ENCODE results near the gene ATP4B. TPM values are rescaled to one million over a fixed set of nuclear protein-coding genes. Genes with fewer than 3 reads are reported as not detected.

Gene ATP4B
- total and polyA plus RNA-seq, 2 donors (not counting 3 experiments of a cell fraction or from before 2014, with no cell fraction given): 0.06 TPM; not detected in 1

DNA sequence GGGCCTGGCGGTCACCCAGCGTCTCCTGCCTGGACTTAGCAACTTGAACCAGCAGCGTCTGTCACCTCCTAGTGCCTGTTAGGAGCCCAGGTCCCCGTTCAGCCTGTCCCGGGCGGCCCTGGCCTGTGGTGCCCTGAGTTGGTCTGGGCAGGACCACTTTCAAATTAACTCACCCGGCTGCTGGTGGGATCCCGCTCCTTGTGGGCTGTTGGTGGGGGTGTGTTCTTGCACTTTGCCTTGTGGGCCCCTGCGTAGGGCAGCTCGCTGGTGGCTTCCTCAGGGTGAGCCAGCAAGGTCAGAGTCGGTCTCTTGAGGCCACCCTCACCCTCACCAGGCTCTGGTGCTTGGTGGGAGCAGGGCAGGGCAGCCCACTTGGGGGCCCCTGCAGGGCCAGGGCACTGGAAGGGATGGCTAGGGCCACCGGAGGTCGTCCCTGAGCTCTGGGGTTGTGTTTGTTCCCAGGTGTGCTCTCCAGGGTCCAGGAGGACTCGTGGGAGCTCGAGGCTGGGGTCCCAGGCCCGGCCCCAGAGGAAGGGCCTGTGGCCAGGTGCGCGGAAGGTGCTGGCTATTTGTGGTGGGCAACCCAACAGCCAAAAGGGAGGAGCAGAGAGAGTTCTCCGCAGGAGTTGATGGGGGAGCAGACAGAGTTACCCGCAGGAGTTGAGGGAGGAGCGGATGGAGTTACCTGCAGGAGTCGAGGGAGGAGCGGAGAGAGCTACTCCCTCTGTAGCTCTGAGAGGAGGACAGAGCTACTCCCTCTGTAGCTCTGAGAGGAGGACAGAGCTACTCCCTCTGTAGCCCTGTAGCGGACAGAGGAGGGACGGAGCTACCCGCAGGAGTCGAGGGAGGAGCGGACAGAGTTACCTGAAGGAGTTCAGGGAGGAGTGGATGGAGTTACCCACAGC is 56.6 kb downstream of the ATP4B start:
- Histone ChIP-seq H3K36me3 (ENCODE audit: control insufficient read depth in 2 of 2, extremely low read depth in 1 of 2, insufficient read depth in 2 of 2, low read length in 2 of 2) (peaks cover 3 to 29% of the 10 kb centered on the region in 2 experiments), H3K9ac (replicated peaks; ENCODE audit: extremely low read depth, insufficient read depth, low read length) (no peak overlapping the region), H4K20me1 (replicated peaks; ENCODE audit: control insufficient read depth, extremely low read depth, insufficient read depth, low read length) (no peaks in the 10 kb centered on the region), H3K4me1 (ENCODE audit: control insufficient read depth, extremely low read depth, insufficient read depth, low read length) (no peaks in the 10 kb centered on the region), H3K79me2 (ENCODE audit: control insufficient read depth, insufficient read depth, low read length) (peaks cover 96% of the 10 kb centered on the region), H3K27ac (ENCODE audit: insufficient read depth, low read depth, low read length) (no peak overlapping the region), H3K9me3 (replicated peaks; ENCODE audit: control insufficient read depth, insufficient read depth, low read length) (no peaks in the 10 kb centered on the region), H3K4me2 (ENCODE audit: insufficient read depth, low read length) (no peak overlapping the region), H3K4me3 (replicated peaks in 1 of 3; ENCODE audit: insufficient read depth in 1 of 3, low read depth in 1 of 3, low read length in 3 of 3) (no peak overlapping the region), H2AFZ (ENCODE audit: low read depth, low read length) (no peak overlapping the region), H3K9me1 (replicated peaks; ENCODE audit: control insufficient read depth, extremely low read depth, insufficient read depth, low read length) (no peaks in the 10 kb centered on the region), H3K27me3 (ENCODE audit: control insufficient read depth in 2 of 2, insufficient read depth in 2 of 2, low read length in 2 of 2) (no peaks in the 10 kb centered on the region)
- POLR2A ChIA-PET: no interaction called here
- intact Hi-C loops (cut with micrococcal nuclease) (no loop called here), dilution Hi-C loops (cut with MboI; ENCODE audit: extremely low pct_ligation_motif_present, low sequenced_read_pairs) (no loop called here)
- no peak for DNase-seq (ENCODE audit: low read depth, low spot score)
- TF ChIP-seq MYC (IDR thresholded peaks at IDR 0.05; ENCODE audit: low read depth, low read length) (no peak), MAX (IDR thresholded peaks at IDR 0.05; ENCODE audit: insufficient read depth, insufficient read length) (no peak), POLR2AphosphoS5 (IDR thresholded peaks at IDR 0.05; ENCODE audit: insufficient read depth, low read depth, low read length) (no peak)
- no peak for FAIRE-seq
- CTCF ChIA-PET: no interaction called here
- no TSS peak for BruUV-seq (replicated peaks)

GRCh38 chr13:113599391-113599790 is 58.6 kb downstream of the ATP4B start:
- no peak overlapping the region for H3K4me3 ChIP-seq (replicated peaks in 1 of 3; ENCODE audit: insufficient read depth in 1 of 3, low read depth in 1 of 3, low read length in 3 of 3)
- no peak for FAIRE-seq
- H4K20me1 ChIP-seq (replicated peaks; ENCODE audit: control insufficient read depth, extremely low read depth, insufficient read depth, low read length): no peaks in the 10 kb centered on the region
- no peak overlapping the region for H3K27ac ChIP-seq (ENCODE audit: insufficient read depth, low read depth, low read length)
- no peak for TF ChIP-seq MYC (IDR thresholded peaks at IDR 0.05; ENCODE audit: low read depth, low read length)
- TF ChIP-seq EZH2 (IDR thresholded peaks at IDR 0.05; ENCODE audit: borderline replicate concordance, low read depth, low read length, severe bottlenecking): no peak
- TF ChIP-seq JUN (IDR thresholded peaks at IDR 0.05; ENCODE audit: borderline replicate concordance, insufficient read depth, insufficient read length, low read depth): no peak
- TF ChIP-seq CTCF (IDR thresholded peaks at IDR 0.05; ENCODE audit: extremely low read depth in 1 of 2, insufficient read depth in 1 of 2, low read depth in 1 of 2, low read length in 2 of 2): no peak
- TF ChIP-seq POLR2AphosphoS5 (IDR thresholded peaks at IDR 0.05; ENCODE audit: insufficient read depth, low read depth, low read length): no peak
- TF ChIP-seq POLR2A (IDR thresholded peaks at IDR 0.05; ENCODE audit: low read depth, low read length): no peak
- TF ChIP-seq MAX (IDR thresholded peaks at IDR 0.05; ENCODE audit: insufficient read depth, insufficient read length): no peak
- no peak for TF ChIP-seq GATA2 (IDR thresholded peaks at IDR 0.05; ENCODE audit: insufficient read depth, insufficient read length, low read depth, low read length)
- no peak for TF ChIP-seq FOS (IDR thresholded peaks at IDR 0.05; ENCODE audit: borderline replicate concordance, insufficient read depth, low read length)
- no peak overlapping the region for H3K9ac ChIP-seq (replicated peaks; ENCODE audit: extremely low read depth, insufficient read depth, low read length)
- peaks cover 3 to 31% of the 10 kb centered on the region in 2 experiments for H3K36me3 ChIP-seq (ENCODE audit: control insufficient read depth in 2 of 2, extremely low read depth in 1 of 2, insufficient read depth in 2 of 2, low read length in 2 of 2)
- no peak overlapping the region for H2AFZ ChIP-seq (ENCODE audit: low read depth, low read length)
- H3K4me1 ChIP-seq (ENCODE audit: control insufficient read depth, extremely low read depth, insufficient read depth, low read length): no peaks in the 10 kb centered on the region
- no peak overlapping the region for H3K4me2 ChIP-seq (ENCODE audit: insufficient read depth, low read length)
- no peak for DNase-seq (ENCODE audit: low read depth, low spot score)
- no peaks in the 10 kb centered on the region for H3K27me3 ChIP-seq (ENCODE audit: control insufficient read depth in 2 of 2, insufficient read depth in 2 of 2, low read length in 2 of 2)
- no TSS peak for BruUV-seq (replicated peaks)
- dilution Hi-C loops (cut with MboI; ENCODE audit: extremely low pct_ligation_motif_present, low sequenced_read_pairs): no loop called here
- H3K9me3 ChIP-seq (replicated peaks; ENCODE audit: control insufficient read depth, insufficient read depth, low read length): no peaks in the 10 kb centered on the region
- H3K79me2 ChIP-seq (ENCODE audit: control insufficient read depth, insufficient read depth, low read length): peaks cover 95% of the 10 kb centered on the region
- POLR2A ChIA-PET: no interaction called here
- CTCF ChIA-PET: no interaction called here
- intact Hi-C loops (cut with micrococcal nuclease): no loop called here
- H3K9me1 ChIP-seq (replicated peaks; ENCODE audit: control insufficient read depth, extremely low read depth, insufficient read depth, low read length): no peaks in the 10 kb centered on the region

Measured in endothelial cell of umbilical vein (primary cell).